GM06990 (cell line): ENCODE measurements around the gene ALS2.

Experiments
- DNase-seq: peaks from one replicate; pipeline ENCODE4 v3.0.0-alpha.2; 2011; ENCODE audit not compliant: insufficient read length; ENCODE audit errors: extremely low read depth
- H3K27me3 ChIP-seq: replicated peaks from 2 replicates; pipeline ENCODE4 v1.6.0; 2011; ENCODE audit warnings: low read length; ENCODE audit not compliant: control insufficient read depth, insufficient read depth
- H3K36me3 ChIP-seq: 2 replicates; pipeline ENCODE4 v1.5.1; 2011; ENCODE audit warnings: low read length; ENCODE audit not compliant: control insufficient read depth, insufficient read depth
- H3K4me3 ChIP-seq: replicated peaks from 2 replicates; pipeline ENCODE4 v1.5.1; 2011; ENCODE audit warnings: low read depth, mild to moderate bottlenecking, control low read depth, low read length
- TF ChIP-seq, protein P1 (sequence below): IDR thresholded peaks from 2 replicates; pipeline ENCODE4 v1.5.1; 2011; ENCODE audit warnings: low read length, control low read depth, mild to moderate bottlenecking, inconsistent platforms; ENCODE audit not compliant: insufficient read depth, poor library complexity, severe bottlenecking

The ALS2 gene

DNA sequence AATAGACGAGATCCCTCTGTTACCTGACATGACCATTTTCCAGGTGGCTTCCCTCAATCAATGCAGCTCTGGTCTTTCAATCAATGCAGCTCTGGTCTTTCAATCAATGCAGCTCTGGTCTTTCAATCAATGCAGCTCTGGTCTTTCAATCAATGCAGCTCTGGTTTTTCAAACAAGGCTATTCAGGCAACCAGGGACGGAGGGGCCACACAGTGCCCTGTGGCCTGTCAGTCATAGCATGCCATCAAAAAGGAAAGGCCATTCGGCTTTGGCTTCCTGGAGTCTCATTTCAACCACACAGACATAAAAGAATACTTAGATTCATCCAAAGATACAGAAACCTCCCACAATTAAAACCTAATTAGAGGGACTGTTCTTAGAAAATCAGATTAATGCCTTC lies 95.6 kb downstream of the ALS2 start:
- Histone ChIP-seq H3K27me3 (no peaks in the 10 kb centered on the region; the same call in 1 of the 2 replicates), H3K4me3 (no peak overlapping the region), H3K36me3 (no peaks in the 10 kb centered on the region)
- no peak for DNase-seq
- TF ChIP-seq, protein P1, sequence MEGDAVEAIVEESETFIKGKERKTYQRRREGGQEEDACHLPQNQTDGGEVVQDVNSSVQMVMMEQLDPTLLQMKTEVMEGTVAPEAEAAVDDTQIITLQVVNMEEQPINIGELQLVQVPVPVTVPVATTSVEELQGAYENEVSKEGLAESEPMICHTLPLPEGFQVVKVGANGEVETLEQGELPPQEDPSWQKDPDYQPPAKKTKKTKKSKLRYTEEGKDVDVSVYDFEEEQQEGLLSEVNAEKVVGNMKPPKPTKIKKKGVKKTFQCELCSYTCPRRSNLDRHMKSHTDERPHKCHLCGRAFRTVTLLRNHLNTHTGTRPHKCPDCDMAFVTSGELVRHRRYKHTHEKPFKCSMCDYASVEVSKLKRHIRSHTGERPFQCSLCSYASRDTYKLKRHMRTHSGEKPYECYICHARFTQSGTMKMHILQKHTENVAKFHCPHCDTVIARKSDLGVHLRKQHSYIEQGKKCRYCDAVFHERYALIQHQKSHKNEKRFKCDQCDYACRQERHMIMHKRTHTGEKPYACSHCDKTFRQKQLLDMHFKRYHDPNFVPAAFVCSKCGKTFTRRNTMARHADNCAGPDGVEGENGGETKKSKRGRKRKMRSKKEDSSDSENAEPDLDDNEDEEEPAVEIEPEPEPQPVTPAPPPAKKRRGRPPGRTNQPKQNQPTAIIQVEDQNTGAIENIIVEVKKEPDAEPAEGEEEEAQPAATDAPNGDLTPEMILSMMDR = no peak

DNA sequence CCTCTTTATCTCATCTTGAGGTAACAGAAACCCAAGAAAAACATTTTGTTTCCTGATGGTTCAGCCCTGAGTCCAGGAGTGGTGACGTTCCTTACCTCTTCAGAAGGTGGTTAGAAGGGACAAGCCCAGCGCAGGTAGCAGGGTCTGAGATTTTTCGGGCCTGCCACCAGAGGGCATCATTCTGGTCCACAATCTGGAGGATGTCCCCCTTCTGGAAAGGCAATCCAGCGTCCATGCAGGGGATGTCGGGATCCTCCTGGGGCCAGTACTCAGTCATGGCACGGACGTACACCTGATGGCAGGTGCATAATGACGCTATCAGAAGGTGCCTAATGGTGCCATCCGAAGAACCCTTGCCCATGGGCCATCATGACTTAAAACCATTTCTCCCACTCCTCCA lies 100.0 kb downstream of the ALS2 start:
- Histone ChIP-seq H3K36me3 (no peaks in the 10 kb centered on the region), H3K4me3 (no peak overlapping the region), H3K27me3 (no peaks in the 10 kb centered on the region; the same call in 1 of the 2 replicates)
- TF ChIP-seq, protein P1 = peak; percentile 72
- no peak for DNase-seq

- DNase-seq = no peak
- Histone ChIP-seq H3K36me3 (no peaks in the 10 kb centered on the region), H3K4me3 (no peak overlapping the region), H3K27me3 (no peaks in the 10 kb centered on the region; the same call in 1 of the 2 replicates)
- TF ChIP-seq, protein P1 = no peak
Measured at GRCh38 chr2:201678401-201678800, 102.3 kb downstream of the ALS2 start.

DNA sequence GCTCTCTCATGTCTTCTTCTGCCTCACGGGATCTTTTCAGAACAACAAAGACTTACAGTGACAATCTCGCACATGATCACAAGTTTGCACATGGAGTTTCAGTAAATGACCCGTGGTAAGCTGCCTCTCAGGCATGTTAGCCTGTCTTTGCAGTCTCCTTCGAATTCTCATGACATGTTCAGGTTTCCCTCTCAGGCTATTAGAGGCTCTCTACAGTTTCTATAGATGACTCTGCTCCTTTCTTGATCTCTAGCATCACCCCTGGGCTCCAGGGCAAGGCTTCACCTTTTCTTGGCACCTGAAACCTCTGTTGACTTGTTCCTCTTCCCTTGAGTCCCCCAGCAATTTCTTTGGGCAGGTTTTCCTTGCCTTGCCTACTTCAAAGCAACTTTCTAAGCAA lies 105.3 kb downstream of the ALS2 start:
- no peaks in the 10 kb centered on the region; the same call in 1 of the 2 replicates for H3K27me3 ChIP-seq
- TF ChIP-seq, protein P1 = no peak
- DNase-seq = no peak
- no peak overlapping the region for H3K4me3 ChIP-seq
- H3K36me3 ChIP-seq = no peaks in the 10 kb centered on the region

- TF ChIP-seq, protein P1 = no peak
- DNase-seq = no peak
- no peaks in the 10 kb centered on the region for H3K36me3 ChIP-seq
- H3K27me3 ChIP-seq = no peaks in the 10 kb centered on the region; the same call in 1 of the 2 replicates
- no peak overlapping the region for H3K4me3 ChIP-seq
Measured at GRCh38 chr2:201674794-201675193, 105.9 kb downstream of the ALS2 start.

- TF ChIP-seq, protein P1 = no peak
- no peak overlapping the region for H3K4me3 ChIP-seq
- DNase-seq = no peak
- no peaks in the 10 kb centered on the region for H3K36me3 ChIP-seq
- H3K27me3 ChIP-seq = no peaks in the 10 kb centered on the region; the same call in 1 of the 2 replicates
Measured at GRCh38 chr2:201674298-201674697, 106.4 kb downstream of the ALS2 start.
